Measurements from ENCODE around the gene VAMP4. TPM values are rescaled to one million over a fixed set of nuclear protein-coding genes. Genes with fewer than 3 reads are reported as not detected.
"Not testable (repeated sequence)": the region's sequence is repeated elsewhere in the genome, so short reads cannot be mapped to it uniquely, and the experiment has no call there.

Gene VAMP4
- total RNA-seq, 1 donor from 2014 or later: 10.9 TPM

DNA sequence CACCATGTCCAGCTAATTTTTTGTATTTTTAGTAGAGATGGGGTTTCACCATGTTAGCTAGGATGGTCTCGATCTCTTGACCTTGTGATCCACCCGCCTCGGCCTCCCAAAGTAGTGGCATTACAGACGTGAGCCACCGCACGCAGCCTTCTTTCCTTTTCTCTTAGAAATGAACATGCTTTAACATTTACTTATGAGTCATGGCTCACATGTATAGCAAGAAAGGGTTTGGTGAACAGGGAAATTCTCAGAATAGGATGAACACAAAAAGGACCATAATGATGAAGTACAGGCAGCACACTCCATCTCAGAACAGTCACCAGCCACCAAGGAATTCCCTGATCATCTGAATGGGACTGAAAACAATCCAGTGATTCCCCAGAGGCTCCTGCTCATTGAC lies 9.4 kb upstream of the VAMP4 start:
- no peak for DNase-seq

DNA sequence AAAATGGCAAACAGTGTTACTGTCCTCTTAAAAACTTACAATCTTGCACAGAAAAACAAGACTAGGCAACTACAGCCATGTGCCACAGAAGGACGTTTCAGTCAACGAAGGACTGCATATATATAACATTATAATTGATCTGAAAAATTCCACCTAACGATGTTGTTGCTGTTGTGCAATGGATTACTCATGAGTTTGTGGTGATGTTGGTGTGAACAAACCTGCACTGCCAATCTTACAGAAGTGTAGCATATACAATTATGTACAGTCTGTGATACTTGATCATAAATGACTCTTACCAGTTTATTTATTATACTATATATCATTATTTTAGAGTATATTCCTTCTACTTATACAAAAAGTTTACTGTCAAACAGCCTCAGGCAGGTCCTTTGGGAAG lies 6.8 kb upstream of the VAMP4 start:
- DNase-seq: no peak

DNA sequence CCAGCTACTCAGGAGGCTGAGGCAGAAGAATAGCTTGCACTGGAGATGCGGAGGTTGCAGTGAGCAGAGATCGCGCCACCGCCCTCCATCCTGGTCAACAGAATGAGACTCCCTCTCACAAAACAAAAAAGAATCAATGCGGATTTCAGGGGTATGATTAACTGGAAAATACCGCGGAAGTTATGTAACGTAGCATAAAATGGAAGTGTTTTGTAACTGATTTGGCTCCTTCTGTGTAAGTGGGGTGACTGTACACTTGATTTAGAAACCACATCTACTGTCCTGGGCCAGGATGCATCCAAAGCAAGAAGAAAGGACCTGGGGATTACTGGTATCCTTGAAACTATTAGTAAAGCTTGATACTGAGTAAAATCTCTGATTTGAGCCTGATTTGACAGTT lies 3.1 kb upstream of the VAMP4 start:
- DNase-seq: no peak

DNA sequence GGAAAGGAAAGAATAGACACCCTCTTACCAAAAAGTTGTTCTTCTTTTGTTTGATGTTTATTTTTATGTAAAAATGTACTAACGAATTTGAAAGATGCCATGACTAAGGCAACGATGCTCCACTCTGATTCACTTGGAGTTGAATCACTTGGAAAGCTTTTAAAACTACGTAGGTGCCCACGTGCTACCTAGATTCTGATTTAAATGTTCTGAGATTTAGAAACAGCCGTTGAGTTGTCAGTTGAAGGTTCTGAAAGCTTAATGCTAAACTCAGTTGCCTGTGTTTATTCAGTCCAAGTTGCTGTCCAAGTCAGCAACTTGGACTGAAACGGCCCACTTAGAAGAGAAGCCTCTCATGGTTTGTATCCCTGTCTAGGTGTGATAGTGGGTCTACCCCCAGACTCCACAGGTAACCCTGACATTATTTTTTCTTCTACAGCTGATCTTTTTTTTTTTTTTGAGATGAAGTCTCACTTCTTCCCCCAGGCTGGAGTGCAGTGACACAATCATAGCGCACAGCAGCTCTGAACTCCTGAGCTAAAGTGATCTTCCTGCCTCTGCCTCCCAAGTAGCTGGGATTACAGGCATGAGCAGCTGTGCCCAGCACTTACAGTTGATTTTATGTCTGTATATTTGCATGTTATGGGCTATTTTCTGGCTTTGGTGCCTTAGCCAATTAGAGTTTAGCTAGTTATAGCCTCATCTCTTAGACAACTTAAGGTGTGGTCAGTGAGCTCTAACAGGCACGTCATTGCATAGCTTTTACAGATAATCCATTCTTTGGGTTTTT lies 1.4 kb upstream of the VAMP4 start:
- DNase-seq: peak; percentile 84

DNA sequence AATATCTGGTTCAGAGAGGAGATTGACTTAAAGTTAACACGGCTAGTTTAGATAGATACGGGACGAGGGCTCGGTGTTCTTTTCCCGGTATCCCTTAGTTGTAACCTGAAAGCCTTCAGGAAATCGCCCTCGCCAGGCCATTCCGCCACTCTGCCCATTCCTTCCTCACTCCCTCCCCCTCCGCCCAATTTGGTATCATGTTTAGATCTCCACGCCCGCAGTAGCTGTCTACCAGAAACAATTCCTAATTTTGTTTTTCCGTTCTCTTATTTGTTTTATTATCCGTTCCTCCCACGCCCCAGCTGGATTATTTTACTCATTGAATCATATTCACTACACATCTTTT lies 685 bp upstream of the VAMP4 start:
- peak; percentile 79 for DNase-seq

DNA sequence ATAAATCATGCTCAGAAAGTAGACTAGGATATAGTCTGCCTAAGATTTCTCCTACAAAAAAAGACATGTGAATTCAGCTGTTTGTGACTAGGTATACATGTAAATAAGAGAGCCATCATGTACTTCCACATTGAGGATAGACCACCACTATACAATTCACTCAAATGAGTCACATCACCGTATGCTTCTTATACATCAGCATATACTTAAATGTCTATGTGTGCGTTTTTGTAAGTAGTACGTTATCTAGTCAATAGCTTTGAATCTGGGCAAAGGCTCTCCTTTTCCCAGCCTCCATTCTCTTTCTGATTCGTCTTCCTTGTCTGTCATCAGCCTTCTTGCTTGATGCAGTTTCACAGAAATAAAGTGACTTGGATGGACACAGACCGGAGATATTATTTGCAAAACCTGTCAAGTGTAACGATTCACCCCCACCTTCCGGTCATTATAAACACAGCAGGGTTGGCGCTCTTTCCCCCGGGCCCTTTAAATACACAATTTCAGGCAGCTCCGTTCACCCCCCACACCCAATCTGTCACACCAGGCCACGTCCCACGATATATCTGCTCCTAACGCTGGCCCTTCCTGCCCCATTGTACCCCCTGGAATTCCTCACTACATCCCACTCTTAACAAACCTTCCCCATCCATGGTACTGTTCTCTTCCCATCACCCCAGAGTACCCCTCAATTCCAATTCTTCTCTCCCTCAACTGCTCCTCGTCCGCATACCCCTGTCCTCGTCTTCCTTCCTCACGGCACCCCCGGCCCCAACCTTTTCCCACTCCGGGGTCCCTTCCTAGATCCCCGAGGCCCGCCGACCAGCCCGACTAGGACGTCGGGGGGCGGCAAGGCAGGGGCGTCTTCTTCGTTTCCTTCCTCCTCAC lies 636 bp downstream of the VAMP4 start:
- peak; percentile 66 for DNase-seq

DNA sequence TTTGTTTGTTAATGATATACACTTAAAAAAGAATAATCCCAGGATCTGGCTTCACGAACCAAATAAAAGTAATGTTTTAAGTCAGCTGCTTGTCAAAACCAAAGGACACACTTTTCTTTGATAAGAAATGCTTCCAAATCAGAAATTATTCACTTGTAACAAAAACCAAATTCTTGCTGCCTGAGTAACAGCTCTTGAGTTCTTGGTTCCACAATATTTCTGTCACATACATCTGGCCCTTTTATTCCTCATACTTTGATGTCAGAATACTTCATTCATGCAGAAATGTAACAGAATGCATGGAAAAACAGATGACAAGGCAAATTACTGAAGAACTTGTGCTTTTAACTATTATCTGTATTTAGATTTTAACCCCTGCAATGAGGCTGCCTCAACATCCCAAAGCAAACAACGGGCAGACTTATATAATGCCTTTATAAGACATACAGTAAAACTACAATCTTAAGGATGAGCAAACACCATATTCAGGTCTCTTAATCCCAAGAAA lies 1.5 kb downstream of the VAMP4 start:
- DNase-seq: no peak

DNA sequence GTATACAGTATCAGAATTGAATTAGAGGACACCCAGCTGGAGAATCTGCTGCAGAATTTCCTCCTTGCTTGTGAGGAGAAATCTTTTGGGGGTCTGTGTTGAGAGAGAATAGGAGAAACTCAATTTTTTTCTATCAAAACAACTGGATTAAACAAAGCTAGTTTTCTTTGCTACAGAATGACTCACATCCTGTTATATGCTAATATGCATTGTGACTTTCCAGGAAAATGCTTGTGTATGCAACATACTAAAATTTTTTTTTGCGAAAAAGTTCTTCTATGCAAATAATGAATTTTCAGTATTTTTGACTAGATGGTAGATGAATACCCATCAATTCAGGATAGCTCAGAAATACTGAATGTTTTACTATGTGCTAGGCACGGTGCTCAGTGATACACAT lies 2.2 kb downstream of the VAMP4 start:
- DNase-seq: no peak

DNA sequence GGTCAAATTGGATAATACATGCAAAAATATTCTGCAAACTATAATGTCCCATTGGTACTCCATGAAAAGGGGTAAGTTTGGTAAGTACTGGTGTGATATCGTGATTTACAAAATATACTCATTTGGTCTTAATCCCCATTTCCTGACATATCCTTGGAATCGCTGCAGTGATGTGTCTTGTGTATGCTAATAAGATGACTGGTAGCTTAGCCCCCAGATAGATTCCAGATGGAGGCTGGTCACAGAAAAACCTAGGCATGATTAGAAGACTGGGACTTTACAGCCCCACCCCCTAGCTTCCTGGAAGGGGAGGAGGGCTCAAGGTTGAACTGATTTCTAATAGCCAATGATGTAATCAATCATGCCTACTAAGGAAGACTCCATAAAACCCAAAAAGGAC lies 3.0 kb downstream of the VAMP4 start:
- no peak for DNase-seq

DNA sequence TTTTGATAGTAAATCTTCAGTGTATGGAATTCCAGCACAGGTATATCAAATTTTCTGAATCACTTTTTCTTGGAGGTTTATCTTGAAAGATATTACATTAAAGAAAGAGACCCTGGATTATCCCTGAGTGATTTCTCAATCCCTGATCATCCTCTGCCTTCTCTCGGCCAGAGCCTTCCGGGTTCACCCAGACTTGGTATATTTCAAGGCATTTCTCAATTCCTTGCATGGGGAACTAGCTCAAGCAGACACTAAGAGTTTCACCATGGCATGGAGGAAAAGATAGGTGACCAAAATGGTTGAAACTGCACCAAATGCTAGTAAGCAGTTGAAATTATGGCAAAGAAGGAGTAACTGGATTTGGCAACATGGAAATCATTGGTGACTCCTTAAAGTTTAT lies 5.7 kb downstream of the VAMP4 start:
- no peak for DNase-seq

DNA sequence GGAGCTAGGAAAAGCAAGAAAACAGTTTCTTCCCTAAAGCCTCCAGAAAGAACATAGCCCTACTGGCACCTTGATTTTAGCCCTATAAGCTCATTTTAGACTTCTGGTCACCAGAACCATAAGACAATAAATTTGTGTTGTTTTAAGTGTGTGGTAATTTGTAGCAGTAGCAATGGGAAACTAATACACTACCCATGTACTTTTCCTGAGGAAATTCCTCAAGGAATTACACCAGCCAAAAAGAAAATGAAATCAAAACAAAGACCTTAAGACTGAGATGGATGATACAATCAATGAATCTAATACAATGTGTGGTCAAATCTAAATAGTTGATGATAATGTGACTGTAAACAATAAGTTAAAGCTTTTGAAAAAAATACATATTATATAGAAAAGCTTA lies 11.8 kb downstream of the VAMP4 start:
- DNase-seq: no peak

DNA sequence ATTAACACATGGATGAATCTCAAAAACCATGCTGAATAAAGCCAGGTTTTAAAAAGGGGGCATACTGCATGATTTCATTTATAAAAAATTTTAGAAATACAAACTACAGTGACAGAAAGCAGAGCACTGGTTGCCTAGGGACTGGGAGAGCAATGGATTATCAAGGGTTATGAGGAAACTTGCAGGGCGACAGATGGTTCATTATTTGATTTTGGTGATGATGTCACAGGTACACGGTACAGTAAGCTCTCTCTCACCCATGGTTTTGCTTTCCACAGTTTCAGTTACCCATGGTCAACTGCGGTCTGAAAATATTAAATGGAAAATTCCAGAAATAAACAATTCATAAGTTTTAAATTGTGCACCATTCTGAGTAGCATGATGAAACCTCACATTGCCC lies 14.1 kb downstream of the VAMP4 start:
- no peak for DNase-seq

DNA sequence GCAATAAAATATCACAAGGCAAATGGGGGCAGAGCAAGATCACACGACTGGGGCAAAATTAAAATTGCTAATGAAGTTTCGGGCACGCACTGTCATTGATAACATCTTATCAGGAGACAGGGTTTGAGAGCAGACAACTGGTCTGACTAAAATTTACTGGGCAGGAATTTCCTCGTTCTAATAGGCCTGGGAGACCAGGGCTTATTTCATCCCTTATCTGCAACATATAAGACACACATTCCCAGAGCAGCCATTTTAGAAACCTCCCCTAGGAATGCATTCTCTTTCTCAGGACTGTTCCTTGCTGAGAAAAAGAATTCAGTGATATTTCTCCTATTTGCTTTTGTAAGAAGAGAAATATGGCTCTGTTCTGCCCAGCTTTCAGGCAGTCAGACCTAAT lies 18.7 kb downstream of the VAMP4 start:
- DNase-seq: not testable (repeated sequence)

DNA sequence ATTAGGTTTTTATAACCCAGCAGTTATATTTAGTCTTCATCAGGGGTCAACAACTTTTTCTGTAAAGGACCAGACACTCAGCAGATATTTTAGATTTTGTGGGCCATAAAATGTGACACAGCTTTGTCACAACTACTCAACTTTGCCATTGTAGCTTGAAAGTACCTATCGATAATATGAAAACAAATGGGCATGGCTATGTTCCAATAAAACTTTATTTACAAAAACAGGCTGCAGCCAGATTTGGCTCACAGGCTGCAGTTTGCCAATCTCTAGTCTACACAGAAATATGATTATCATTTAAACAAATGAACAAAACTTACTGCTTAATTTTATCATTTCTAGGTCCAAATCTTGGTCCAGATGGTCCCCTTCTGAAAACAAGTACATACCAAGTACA lies 23.0 kb downstream of the VAMP4 start:
- no peak for DNase-seq

DNA sequence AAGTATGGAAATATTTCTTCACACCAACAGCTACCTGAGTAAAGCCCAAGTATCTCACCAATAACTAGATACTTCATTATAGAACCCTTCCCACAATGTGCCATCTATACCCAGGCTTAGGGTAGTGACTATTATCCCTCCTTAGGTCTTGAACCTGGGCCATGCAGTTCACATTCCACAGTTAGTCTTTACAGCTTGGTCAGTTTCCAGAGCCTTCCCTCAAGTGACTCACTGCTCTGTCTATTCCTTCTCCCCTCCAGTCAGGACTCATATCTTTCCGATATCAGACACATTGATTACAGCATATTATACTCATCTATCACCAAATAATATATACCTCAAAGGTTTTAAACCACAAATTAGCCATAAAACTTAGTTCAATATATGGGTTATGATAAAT lies 23.6 kb downstream of the VAMP4 start:
- no peak for DNase-seq

DNA sequence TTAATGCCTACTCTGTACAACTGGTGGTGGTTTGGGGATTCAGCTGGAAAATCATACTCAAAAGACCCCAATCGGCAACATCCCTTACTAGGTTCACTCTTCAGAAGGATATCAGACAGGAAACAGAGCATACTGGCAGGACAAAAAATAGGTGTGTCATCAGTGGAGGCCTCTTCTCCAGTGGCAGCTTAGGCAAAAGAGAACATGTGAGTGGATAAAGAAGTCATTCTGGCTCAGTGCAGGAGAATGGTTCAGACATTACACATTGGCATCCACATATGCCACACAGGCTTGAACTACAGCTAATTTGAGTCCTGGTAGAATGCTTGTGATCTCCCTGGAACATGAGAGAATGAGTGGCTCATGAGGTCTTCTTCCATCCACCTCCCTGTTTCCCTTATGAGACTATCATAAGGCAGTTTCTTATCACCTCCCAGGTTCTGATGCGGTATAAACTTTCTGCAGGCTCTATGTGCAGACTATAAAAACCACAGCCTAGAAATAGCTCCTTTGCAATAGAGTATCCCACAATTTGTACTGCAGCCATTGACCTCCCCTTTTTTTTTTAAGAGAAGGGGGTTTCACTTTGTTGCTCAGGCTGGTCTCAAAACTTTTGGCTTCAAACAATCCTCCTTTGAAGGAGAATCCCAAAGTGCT lies 24.7 kb downstream of the VAMP4 start:
- DNase-seq: no peak

DNA sequence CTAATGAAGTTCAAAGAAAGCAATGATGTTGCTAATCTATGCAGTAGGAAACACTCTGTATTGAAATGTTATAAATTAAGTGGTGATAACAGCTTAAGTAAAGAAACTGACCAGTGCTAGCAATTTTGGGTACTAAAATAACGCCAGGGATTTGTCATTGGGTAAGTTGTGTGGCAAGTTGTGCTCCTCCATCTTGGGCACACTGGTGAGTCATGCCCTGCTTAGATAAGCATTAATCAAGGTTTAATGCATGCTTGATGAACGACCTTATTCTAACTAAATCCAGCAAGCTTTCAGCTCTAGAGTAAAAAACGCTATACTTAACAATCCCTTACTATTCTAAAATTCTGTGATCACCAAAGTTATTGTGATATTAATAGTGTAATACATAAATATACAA lies 25.2 kb downstream of the VAMP4 start:
- no peak for DNase-seq

DNA sequence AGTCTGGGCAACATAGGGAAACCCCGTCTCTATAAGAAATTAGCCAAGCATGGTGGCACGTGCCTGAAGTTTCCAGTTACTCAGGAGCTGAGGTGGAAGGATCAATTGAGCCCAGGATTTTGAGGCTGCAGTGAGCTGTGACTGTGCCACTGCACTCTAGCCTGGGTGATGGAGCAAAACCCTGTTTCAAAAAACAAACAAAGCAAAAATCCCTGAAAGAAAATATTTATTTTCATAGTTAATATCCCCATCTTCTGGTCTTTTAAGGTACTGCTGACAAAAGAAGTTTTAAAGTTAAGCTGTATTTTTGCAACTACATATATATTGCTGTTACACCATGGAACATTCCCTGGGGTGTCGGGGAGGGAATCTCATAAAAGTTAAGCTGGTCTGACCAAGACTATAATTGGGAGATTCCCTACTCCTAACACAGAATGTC lies 26.0 kb downstream of the VAMP4 start:
- DNase-seq: peak; percentile 47

DNA sequence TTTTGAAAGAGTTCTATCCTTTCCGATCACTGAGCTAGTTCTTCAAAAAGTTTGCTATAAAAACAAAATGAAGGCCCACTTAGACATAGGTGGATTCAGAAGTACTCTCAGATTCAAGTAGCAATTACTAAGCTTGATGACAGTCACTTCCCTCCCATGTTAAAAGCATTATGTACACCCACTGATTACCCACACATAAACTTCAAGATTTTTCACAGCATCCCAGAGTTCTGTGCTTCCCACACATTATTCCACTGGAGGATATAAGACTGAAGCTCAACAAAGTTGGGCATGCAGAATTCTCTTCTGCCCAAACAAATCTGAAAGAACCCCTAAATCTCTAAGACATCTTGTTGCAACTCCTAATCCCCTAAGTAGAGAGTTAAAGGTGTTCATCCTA lies 29.5 kb downstream of the VAMP4 start:
- no peak for DNase-seq

DNA sequence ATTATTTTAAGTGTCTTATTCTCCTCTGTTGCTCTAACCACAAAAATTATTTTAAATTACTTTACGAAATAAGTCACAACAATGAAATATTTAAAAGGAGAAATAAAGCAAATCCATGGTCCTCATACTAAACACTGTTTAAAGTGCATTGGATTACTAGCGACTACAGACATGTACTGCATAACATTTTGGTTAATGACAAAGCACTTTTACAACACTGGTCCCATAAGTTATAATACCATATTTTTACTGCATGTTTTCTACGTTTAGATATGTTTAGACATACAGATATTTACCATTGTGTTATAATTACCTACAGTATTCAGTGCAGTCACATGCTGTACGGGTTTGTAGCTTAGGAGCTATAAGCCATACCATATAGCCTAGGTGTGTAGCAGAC lies 30.2 kb downstream of the VAMP4 start:
- no peak for DNase-seq

DNA sequence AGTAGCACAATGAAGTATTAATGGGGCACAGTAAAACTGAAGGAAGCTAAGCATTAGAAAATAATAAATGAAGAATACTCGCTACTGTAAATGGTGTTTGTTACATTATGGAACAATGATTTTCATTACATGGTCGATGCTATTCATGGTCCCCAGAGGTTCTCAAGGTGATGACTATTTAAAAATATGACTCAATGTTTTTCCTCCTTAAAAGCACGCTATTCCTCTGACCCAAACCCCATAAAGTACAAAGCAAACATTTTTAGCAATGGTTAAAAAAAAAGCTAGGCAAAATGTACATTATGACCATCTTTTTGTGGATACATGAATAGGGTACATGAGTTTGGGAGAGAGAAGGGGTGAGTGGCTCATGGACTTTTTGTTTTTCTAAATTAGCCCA lies 34.3 kb downstream of the VAMP4 start:
- no peak for DNase-seq

DNA sequence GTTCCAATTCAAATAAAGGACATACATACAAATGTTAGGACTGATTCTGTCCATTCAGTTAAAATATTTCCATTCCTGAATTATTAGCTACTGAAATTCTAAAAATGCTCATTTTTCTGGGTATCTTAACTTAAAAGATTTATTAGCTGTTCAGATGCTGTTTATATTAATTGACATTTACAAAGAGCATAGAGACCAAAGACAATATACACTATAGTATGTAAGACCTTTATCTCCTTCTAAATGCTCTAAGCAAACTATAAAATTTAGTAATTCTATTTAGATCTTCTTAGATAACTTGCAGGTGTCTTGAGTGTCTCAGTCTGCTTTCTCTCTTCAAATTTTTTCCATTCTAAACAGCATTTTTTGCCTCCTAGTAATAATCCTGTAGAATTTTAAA lies 39.3 kb downstream of the VAMP4 start:
- DNase-seq: no peak

DNA sequence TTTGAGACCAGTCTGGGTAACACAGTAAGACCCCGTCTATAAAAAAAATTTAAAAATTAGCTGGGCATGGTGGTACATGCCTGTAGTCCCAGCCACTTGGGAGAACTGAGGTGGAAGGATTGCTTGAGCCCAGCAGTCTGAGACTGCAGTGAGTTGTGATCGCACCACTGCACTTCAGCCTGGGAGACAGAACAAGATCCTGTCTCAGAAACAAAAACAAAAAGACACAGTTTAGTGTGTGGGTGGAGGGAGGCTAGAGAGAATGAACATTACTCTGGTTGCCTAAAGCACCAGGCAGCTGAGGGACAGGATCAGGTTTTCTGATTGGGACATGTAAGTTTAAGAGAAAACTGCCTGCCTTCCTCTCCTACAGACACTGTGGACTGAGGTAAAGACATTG lies 42.3 kb downstream of the VAMP4 start:
- no peak for DNase-seq
